ENCODE measurements around the gene VASH1.

DNA sequence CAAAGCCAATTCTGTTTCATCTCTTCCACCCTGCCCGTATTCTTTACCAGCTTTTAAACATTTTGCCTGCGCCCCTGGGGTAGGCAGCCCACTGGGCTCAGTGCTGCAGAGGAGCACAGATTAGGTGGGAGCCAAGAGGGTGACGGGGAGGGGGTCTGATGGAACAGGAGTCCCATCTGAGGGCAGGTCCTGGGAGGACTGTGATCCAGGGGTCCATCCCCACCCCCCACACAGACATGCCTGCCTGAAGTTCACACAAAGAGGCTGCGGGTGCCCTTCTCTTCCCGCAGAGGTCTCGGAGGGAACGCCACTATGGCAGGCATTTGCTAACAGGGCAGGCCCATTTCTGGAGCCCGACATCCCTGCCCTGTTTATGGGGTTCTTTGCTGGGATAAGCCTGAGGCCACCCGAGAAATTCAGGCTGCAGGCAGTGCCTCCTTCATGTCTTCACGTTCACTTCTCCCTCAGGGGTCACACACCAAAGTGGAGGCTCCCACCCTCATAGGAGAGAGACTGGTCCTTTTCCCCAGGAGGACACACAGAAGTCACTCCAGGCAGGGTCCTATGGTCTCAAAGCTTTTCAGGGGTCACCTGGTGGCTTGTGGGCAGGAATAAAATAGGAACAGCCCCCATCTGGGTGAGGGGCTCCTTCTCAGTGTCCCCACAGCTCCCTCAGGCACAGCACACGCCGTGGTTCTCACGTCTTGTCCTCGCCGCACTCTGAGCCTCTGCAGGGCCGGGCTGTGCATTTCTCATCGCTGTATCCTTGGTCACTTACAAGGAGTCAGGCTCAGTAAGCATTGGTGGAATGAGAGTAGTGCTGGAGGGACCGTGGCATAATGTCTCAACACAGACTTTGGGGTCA, 12.9 kb downstream of the VASH1 start:
- TF ChIP-seq, protein P1, sequence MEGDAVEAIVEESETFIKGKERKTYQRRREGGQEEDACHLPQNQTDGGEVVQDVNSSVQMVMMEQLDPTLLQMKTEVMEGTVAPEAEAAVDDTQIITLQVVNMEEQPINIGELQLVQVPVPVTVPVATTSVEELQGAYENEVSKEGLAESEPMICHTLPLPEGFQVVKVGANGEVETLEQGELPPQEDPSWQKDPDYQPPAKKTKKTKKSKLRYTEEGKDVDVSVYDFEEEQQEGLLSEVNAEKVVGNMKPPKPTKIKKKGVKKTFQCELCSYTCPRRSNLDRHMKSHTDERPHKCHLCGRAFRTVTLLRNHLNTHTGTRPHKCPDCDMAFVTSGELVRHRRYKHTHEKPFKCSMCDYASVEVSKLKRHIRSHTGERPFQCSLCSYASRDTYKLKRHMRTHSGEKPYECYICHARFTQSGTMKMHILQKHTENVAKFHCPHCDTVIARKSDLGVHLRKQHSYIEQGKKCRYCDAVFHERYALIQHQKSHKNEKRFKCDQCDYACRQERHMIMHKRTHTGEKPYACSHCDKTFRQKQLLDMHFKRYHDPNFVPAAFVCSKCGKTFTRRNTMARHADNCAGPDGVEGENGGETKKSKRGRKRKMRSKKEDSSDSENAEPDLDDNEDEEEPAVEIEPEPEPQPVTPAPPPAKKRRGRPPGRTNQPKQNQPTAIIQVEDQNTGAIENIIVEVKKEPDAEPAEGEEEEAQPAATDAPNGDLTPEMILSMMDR (IDR thresholded peaks at IDR 0.05) = no peak
- no peak for TF ChIP-seq POLR2AphosphoS5 (IDR thresholded peaks at IDR 0.05)

Measured in prostate gland (tissue), 2 donors.